HEK293 (cell line): Measurements from ENCODE around the gene PVRIG.
"Not testable (repeated sequence)": the region's sequence is repeated elsewhere in the genome, so short reads cannot be mapped to it uniquely, and the experiment has no call there.

Experiments
- CTCF ChIA-PET: fragments of 350-600 bp; formaldehyde crosslinking; extraction: SDS; loops from one replicate; lab custom pipeline; 2021; ENCODE audit warnings: antibody characterized with exemption; lab: Yijun Ruan, JAX
- POLR2A ChIA-PET: fragments of 300-600 bp; formaldehyde crosslinking; extraction: SDS; loops from one replicate; lab custom pipeline; 2020; ENCODE audit warnings: antibody characterized with exemption, inconsistent platforms; lab: Yijun Ruan, JAX
- H3K27ac ChIP-seq: fragments of 200-500 bp; sonication (Bioruptor generic); 2 replicates; pipeline ENCODE4 v1.5.1; 2014; ENCODE audit warnings: low read depth, low read length, control low read depth, inconsistent platforms; ENCODE audit errors: extremely low read depth
- H3K36me3 ChIP-seq, 2 experiments: fragments of 200-500 bp in 1 of 2; sonication (Bioruptor generic) in 1 of 2; 1 replicate in 1 of 2; 2 replicates in 1 of 2; pipeline ENCODE4 v1.5.1; 2014 to 2017; ENCODE audit warnings: inconsistent platforms in 2 of 2, low read length in 2 of 2; ENCODE audit not compliant: control insufficient read depth in 2 of 2, insufficient read depth in 1 of 2
- H3K4me1 ChIP-seq: fragments of 200-500 bp; sonication (Bioruptor generic); 2 replicates; pipeline ENCODE4 v1.5.1; 2014; ENCODE audit warnings: mild to moderate bottlenecking, low read length, inconsistent platforms; ENCODE audit not compliant: control insufficient read depth, insufficient read depth
- H3K4me3 ChIP-seq: 2 replicates; pipeline ENCODE4 v1.5.1; 2011; ENCODE audit warnings: low read depth, mild to moderate bottlenecking, control low read depth, low read length, moderate library complexity
- H3K9me3 ChIP-seq: fragments of 200-500 bp; sonication (Bioruptor generic); 2 replicates; pipeline ENCODE4 v1.5.1; 2014; ENCODE audit warnings: low read depth, low read length, inconsistent platforms; ENCODE audit not compliant: control insufficient read depth, insufficient read depth
- GLIS1 ChIP-seq: fragments of 450-650 bp; formaldehyde crosslinking; IDR thresholded peaks from 2 replicates; pipeline ENCODE4 v1.5.1; 2016; ENCODE audit warnings: missing biosample characterization, missing genetic modification characterization
- ZNF341 ChIP-seq: fragments of 450-650 bp; formaldehyde crosslinking; IDR thresholded peaks from 2 replicates; pipeline ENCODE4; 2016; ENCODE audit warnings: low read depth, missing biosample characterization, missing genetic modification characterization
- ZNF600 ChIP-seq: fragments of 450-650 bp; formaldehyde crosslinking; IDR thresholded peaks from 2 replicates; pipeline ENCODE4 v1.5.1; 2016; ENCODE audit warnings: missing biosample characterization, missing genetic modification characterization

Gene PVRIG

GRCh38 chr7:100269306-100270045 lies 49.7 kb downstream of the PVRIG start:
- H3K27ac ChIP-seq = not testable (repeated sequence)

GRCh38 chr7:100270046-100270918 lies 50.5 kb downstream of the PVRIG start:
- H3K36me3 ChIP-seq = not testable (repeated sequence)
- peak overlapping the region; percentile 69 for H3K4me3 ChIP-seq
- TF ChIP-seq GLIS1 (0 out of 2 replicates have a peak, but pooled peaks have one; percentile 16), ZNF341 (tag by site-specific recombination) (peak; percentile 55), ZNF600 (peak; percentile 50; the same call in 1 of the 2 replicates)
- TF ChIP-seq, all 188 proteins: peak for 3; not testable (repeated sequence) for 185
- POLR2A ChIA-PET, H3K9me3 ChIP-seq, H3K4me1 ChIP-seq, CTCF ChIA-PET: not testable (repeated sequence)
- H3K27ac ChIP-seq = 0 out of 2 replicates have a peak overlapping the region, but pooled peaks have one; percentile 43

More at GRCh38 chr7:100269306-100270045, 49.7 kb downstream of the PVRIG start:
- H3K4me1 ChIP-seq, CTCF ChIA-PET, H3K4me3 ChIP-seq, H3K36me3 ChIP-seq, H3K9me3 ChIP-seq: not testable (repeated sequence)
- peak; percentile 49 for TF ChIP-seq ZNF600
- POLR2A ChIA-PET = interaction anchor here (0.8 kb wide), 1 partner anchor 121 kb away, joined by 3 read pairs; the partner anchor contains the start of gene LAMTOR4
